H9 (cell line): ENCODE data around the gene CCNYL1. TPM values are rescaled to one million over a fixed set of nuclear protein-coding genes. Genes with fewer than 3 reads are reported as not detected.

ENCODE experiments used
- DNase-seq: peaks from one replicate; pipeline ENCODE4 v3.0.0-alpha.2; 2017
- H2AFZ ChIP-seq: one replicate; pipeline ENCODE4 v1.6.1; 2013; ENCODE audit warnings: mild to moderate bottlenecking, low read length, control low read depth, moderate library complexity
- H2AK5ac ChIP-seq: 2 replicates; pipeline ENCODE4 v1.6.1; 2013; ENCODE audit warnings: low read length, control low read depth, mixed read lengths; ENCODE audit not compliant: insufficient read length
- H2BK120ac ChIP-seq: one replicate; pipeline ENCODE4 v1.6.1; 2013; ENCODE audit warnings: low read depth, mild to moderate bottlenecking, low read length, control low read depth, inconsistent platforms; ENCODE audit not compliant: poor library complexity, severe bottlenecking
- H2BK12ac ChIP-seq: 2 replicates; pipeline ENCODE4 v1.6.1; 2013; ENCODE audit warnings: low read length, control low read depth, mixed read lengths, low read depth; ENCODE audit not compliant: insufficient read length
- H2BK15ac ChIP-seq: 2 replicates; pipeline ENCODE4 v1.6.1; 2013; ENCODE audit warnings: low read depth, low read length, control low read depth
- H2BK20ac ChIP-seq: one replicate; pipeline ENCODE4 v1.6.1; 2013; ENCODE audit warnings: low read depth, mild to moderate bottlenecking, low read length, control low read depth, inconsistent platforms; ENCODE audit not compliant: poor library complexity, severe bottlenecking
- H2BK5ac ChIP-seq: 2 replicates; pipeline ENCODE4 v1.6.1; 2013; ENCODE audit warnings: low read length, control low read depth, mixed read lengths; ENCODE audit not compliant: insufficient read length
- H3K14ac ChIP-seq: 2 replicates; pipeline ENCODE4 v1.6.1; 2013; ENCODE audit warnings: low read length, control low read depth; ENCODE audit not compliant: insufficient read depth
- H3K18ac ChIP-seq: 2 replicates; pipeline ENCODE4 v1.6.1; 2013; ENCODE audit warnings: low read depth, mild to moderate bottlenecking, mixed read lengths, low read length, control low read depth; ENCODE audit not compliant: insufficient read length
- H3K23ac ChIP-seq: 2 replicates; pipeline ENCODE4 v1.6.1; 2013; ENCODE audit warnings: low read length, control low read depth, mixed read lengths, low read depth; ENCODE audit not compliant: insufficient read length
- H3K23me2 ChIP-seq: 2 replicates; pipeline ENCODE4 v1.6.1; 2013; ENCODE audit warnings: low read depth, mild to moderate bottlenecking, mixed read lengths, low read length, control low read depth; ENCODE audit not compliant: insufficient read length, poor library complexity, severe bottlenecking
- H3K27ac ChIP-seq: 2 replicates; pipeline ENCODE4 v1.5.1; 2013; ENCODE audit warnings: low read length, control low read depth, mixed read lengths, low read depth; ENCODE audit not compliant: insufficient read length
- H3K27me3 ChIP-seq: 2 replicates; pipeline ENCODE4 v1.6.1; 2013; ENCODE audit warnings: low read length, control low read depth, inconsistent platforms; ENCODE audit not compliant: insufficient read depth
- H3K4ac ChIP-seq: 2 replicates; pipeline ENCODE4 v1.6.1; 2013; ENCODE audit warnings: low read depth, mild to moderate bottlenecking, control low read depth, inconsistent platforms, low read length, moderate library complexity
- H3K4me1 ChIP-seq: 2 replicates; pipeline ENCODE4 v1.6.1; 2013; ENCODE audit warnings: low read length, control low read depth, inconsistent platforms; ENCODE audit not compliant: insufficient read depth
- H3K4me2 ChIP-seq: 2 replicates; pipeline ENCODE4 v1.6.1; 2013; ENCODE audit warnings: low read length, control low read depth, mixed read lengths; ENCODE audit not compliant: insufficient read length, insufficient read depth
- H3K56ac ChIP-seq: 2 replicates; pipeline ENCODE4 v1.6.1; 2013; ENCODE audit warnings: low read depth, mild to moderate bottlenecking, mixed read lengths, low read length, control low read depth; ENCODE audit not compliant: insufficient read length
- H3K79me1 ChIP-seq: 2 replicates; pipeline ENCODE4 v1.6.1; 2013; ENCODE audit warnings: low read depth, mild to moderate bottlenecking, moderate library complexity, low read length, control low read depth, inconsistent platforms; ENCODE audit not compliant: insufficient read depth, poor library complexity, severe bottlenecking
- H3K79me2 ChIP-seq: 2 replicates; pipeline ENCODE4 v1.6.1; 2013; ENCODE audit warnings: low read length, control low read depth, inconsistent platforms; ENCODE audit not compliant: insufficient read depth
- H3K9ac ChIP-seq: 2 replicates; pipeline ENCODE4 v1.6.1; 2013; ENCODE audit warnings: low read length, control low read depth, mixed read lengths; ENCODE audit not compliant: insufficient read length; ENCODE audit errors: extremely low read depth
- H3K9me3 ChIP-seq: one replicate; pipeline ENCODE4 v1.6.1; 2013; ENCODE audit warnings: low read depth, low read length, inconsistent platforms; ENCODE audit not compliant: control insufficient read depth
- H3T11ph ChIP-seq: one replicate; pipeline ENCODE4 v1.6.1; 2013; ENCODE audit warnings: mild to moderate bottlenecking, low read length, control low read depth, inconsistent platforms
- H4K20me1 ChIP-seq: one replicate; pipeline ENCODE4 v1.6.1; 2013; ENCODE audit not compliant: control insufficient read depth, insufficient read length, insufficient read depth
- H4K5ac ChIP-seq: 2 replicates; pipeline ENCODE4 v1.6.1; 2013; ENCODE audit warnings: low read depth, mild to moderate bottlenecking, mixed read lengths, low read length, control low read depth; ENCODE audit not compliant: insufficient read length
- H4K8ac ChIP-seq: replicated peaks from 2 replicates; pipeline ENCODE4 v1.6.1; 2013; ENCODE audit warnings: low read length, control low read depth, mixed read lengths, low read depth; ENCODE audit not compliant: insufficient read length
- H4K91ac ChIP-seq: 2 replicates; pipeline ENCODE4 v1.6.1; 2013; ENCODE audit warnings: low read depth, mild to moderate bottlenecking, moderate library complexity, mixed read lengths, low read length, control low read depth; ENCODE audit not compliant: insufficient read length
- H3K27ac Mint-ChIP-seq, 3 experiments: 2 replicates in 2 of 3; 3 replicates in 1 of 3; pipeline ENCODE4 v1.8.0; 2020 to 2021; ENCODE audit warnings: mixed read lengths in 3 of 3, mild to moderate bottlenecking in 1 of 3, moderate library complexity in 1 of 3
- H3K27me3 Mint-ChIP-seq: 2 replicates; pipeline ENCODE4 v1.8.0; 2021; ENCODE audit warnings: low read depth, mild to moderate bottlenecking, moderate library complexity, mixed read lengths
- H3K36me3 Mint-ChIP-seq, 3 experiments: 2 replicates in 2 of 3; 3 replicates in 1 of 3; pipeline ENCODE4 v1.8.0; 2020 to 2021; ENCODE audit warnings: low read depth in 3 of 3, mixed read lengths in 3 of 3; ENCODE audit not compliant: insufficient read depth in 1 of 3
- H3K4me1 Mint-ChIP-seq, 2 experiments: 2 replicates each; pipeline ENCODE4 v1.8.0; 2020; ENCODE audit warnings: mixed read lengths in 2 of 2
- H3K4me3 Mint-ChIP-seq, 2 experiments: 2 replicates in 1 of 2; 3 replicates in 1 of 2; pipeline ENCODE4 v1.8.0; 2020 to 2021; ENCODE audit warnings: mild to moderate bottlenecking in 2 of 2, mixed read lengths in 2 of 2, moderate library complexity in 1 of 2
- H3K9me3 Mint-ChIP-seq, 2 experiments: 2 replicates in 1 of 2; 3 replicates in 1 of 2; pipeline ENCODE4 v1.8.0; 2020; ENCODE audit warnings: mild to moderate bottlenecking in 2 of 2, mixed read lengths in 2 of 2, moderate library complexity in 1 of 2
- WGBS: extraction: QIAGEN DNeasy Blood & Tissue Kit; methylation state at CpG from one replicate; pipeline ENCODE4 v1.1.7; 2013; ENCODE audit warnings: missing lambda C conversion rate, low lambda C conversion rate, mixed read lengths; ENCODE audit not compliant: insufficient read length; ENCODE audit errors: extremely low coverage; 5-methylcytosine and 5-hydroxymethylcytosine counted together
- total RNA-seq: library from RNA; stranded (reverse); gene quantifications from 2 replicates; pipeline ENCODE4 v1.2.1, GENCODE V29; 2021
- TF ChIP-seq, protein P1 (sequence below): fragments of 200-600 bp; sonication (generic); conservative IDR thresholded peaks from 3 replicates; pipeline ENCODE4 v1.8.0; 2021; ENCODE audit warnings: antibody characterized with exemption, mild to moderate bottlenecking

The CCNYL1 gene
- total RNA-seq, 1 experiment from 2014 or later: 27.0 TPM

DNA sequence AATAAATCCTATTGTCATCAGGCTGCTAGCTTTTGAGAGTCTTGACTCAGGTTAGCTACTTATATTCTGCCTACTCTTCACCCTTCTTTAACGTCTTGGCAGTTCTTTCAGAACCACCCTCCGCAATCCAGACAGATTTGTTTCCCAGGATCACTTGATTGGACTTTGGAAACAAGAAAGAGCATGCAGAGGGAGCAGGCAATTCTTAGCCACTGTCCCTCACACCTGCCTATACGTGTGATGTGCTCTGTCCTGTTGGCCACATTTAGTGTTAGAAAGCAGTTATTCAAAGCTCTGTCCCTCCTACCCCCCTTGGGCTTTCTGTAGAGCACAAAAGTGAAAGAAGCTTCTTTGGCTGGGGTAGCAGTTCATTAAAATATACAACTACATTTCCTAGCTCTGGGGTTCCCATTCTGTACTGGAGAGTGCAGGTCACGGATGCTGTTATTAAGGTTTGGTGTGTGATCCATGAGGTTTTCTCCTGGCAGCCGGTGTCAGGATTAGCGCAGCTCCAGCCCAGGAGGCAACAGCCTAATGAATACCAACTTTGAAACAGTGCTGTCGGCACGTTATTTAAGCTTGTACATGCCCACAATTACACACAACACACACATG is 52.0 kb downstream of the CCNYL1 start:
- Histone ChIP-seq H3K9me3 (no peaks in the 10 kb centered on the region), H3K56ac (no peak overlapping the region), H3K9ac (no peak overlapping the region), H4K5ac (no peak overlapping the region), H3K23ac (no peak overlapping the region), H2BK12ac (no peak overlapping the region), H2AFZ (no peak overlapping the region), H3T11ph (no peak overlapping the region), H3K4me2 (peak overlapping the region; percentile 6), H3K27ac (no peak overlapping the region), H3K4ac (no peak overlapping the region), H3K79me2 (peaks cover 35% of the 10 kb centered on the region; the same call in 1 of the 2 replicates), H4K8ac (no peak overlapping the region), H3K23me2 (peaks cover 24% of the 10 kb centered on the region), H2BK120ac (no peak overlapping the region), H4K91ac (no peak overlapping the region), H3K4me1 (peaks cover 22% of the 10 kb centered on the region), H2BK15ac (no peak overlapping the region), H3K79me1 (no peaks in the 10 kb centered on the region), H2BK20ac (no peak overlapping the region), H2BK5ac (no peak overlapping the region), H4K20me1 (peaks cover 5% of the 10 kb centered on the region), H2AK5ac (no peak overlapping the region), H3K27me3 (no peaks in the 10 kb centered on the region), H3K14ac (no peak overlapping the region), H3K18ac (no peak overlapping the region)
- no CpG with 5 or more reads among the region's 8 CpGs for whole genome bisulfite sequencing
- Mint-ChIP-seq H3K36me3 (peaks cover 34 to 89% (median 83%) of the 10 kb centered on the region in 3 experiments), H3K9me3 (no peaks in the 10 kb centered on the region; a peak in 1 of 5 replicates), H3K4me3 (peak overlapping the region; percentile 41 to 96), H3K27ac (0 out of 7 replicates have a peak overlapping the region, but pooled peaks of 1 of the 3 experiments have one; percentile 1), H3K27me3 (no peaks in the 10 kb centered on the region), H3K4me1 (peaks cover 68 to 82% of the 10 kb centered on the region in 2 experiments)
- DNase-seq: no peak
- TF ChIP-seq, protein P1, sequence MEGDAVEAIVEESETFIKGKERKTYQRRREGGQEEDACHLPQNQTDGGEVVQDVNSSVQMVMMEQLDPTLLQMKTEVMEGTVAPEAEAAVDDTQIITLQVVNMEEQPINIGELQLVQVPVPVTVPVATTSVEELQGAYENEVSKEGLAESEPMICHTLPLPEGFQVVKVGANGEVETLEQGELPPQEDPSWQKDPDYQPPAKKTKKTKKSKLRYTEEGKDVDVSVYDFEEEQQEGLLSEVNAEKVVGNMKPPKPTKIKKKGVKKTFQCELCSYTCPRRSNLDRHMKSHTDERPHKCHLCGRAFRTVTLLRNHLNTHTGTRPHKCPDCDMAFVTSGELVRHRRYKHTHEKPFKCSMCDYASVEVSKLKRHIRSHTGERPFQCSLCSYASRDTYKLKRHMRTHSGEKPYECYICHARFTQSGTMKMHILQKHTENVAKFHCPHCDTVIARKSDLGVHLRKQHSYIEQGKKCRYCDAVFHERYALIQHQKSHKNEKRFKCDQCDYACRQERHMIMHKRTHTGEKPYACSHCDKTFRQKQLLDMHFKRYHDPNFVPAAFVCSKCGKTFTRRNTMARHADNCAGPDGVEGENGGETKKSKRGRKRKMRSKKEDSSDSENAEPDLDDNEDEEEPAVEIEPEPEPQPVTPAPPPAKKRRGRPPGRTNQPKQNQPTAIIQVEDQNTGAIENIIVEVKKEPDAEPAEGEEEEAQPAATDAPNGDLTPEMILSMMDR: no peak
